BLaER1 treated with 17β-estradiol and CSF1 and Interleukin-3, amounts not matched to agents 10 nM and 100 nM (cell line): Measurements from ENCODE around the gene PLSCR3.

Experiments used
- H3K27ac ChIP-seq, 11 experiments: shearing (Covaris generic); formaldehyde crosslinking; 2 replicates each; pipeline ENCODE4 v1.8.1; 2022
- H3K27me3 ChIP-seq, 11 experiments: shearing (Covaris generic); formaldehyde crosslinking; 2 replicates each; pipeline ENCODE4 v1.8.1; 2022
- H3K36me3 ChIP-seq, 11 experiments: shearing (Covaris generic); formaldehyde crosslinking; 2 replicates each; pipeline ENCODE4 v1.8.1; 2022
- H3K4me1 ChIP-seq, 10 experiments: shearing (Covaris generic); formaldehyde crosslinking; 2 replicates each; pipeline ENCODE4 v1.8.1; 2022
- H3K4me2 ChIP-seq, 11 experiments: shearing (Covaris generic); formaldehyde crosslinking; 2 replicates each; pipeline ENCODE4 v1.8.1; 2022
- H3K4me3 ChIP-seq, 10 experiments: shearing (Covaris generic); formaldehyde crosslinking; 2 replicates each; pipeline ENCODE4 v1.8.1; 2022
- H3K9ac ChIP-seq, 11 experiments: shearing (Covaris generic); formaldehyde crosslinking; 2 replicates each; pipeline ENCODE4 v1.8.1; 2022
- H3K9me3 ChIP-seq, 11 experiments: shearing (Covaris generic); formaldehyde crosslinking; replicated peaks in 1 of 11; 2 replicates each; pipeline ENCODE4 v1.8.1; 2022
- H4K20me1 ChIP-seq, 11 experiments: shearing (Covaris generic); formaldehyde crosslinking; 2 replicates each; pipeline ENCODE4 v1.8.1; 2022
- Cebpa-rat ChIP-seq, 11 experiments: shearing (Covaris generic); IDR thresholded peaks; 2 replicates each; pipeline ENCODE4 v1.8.1; 2022

PLSCR3 gene

DNA sequence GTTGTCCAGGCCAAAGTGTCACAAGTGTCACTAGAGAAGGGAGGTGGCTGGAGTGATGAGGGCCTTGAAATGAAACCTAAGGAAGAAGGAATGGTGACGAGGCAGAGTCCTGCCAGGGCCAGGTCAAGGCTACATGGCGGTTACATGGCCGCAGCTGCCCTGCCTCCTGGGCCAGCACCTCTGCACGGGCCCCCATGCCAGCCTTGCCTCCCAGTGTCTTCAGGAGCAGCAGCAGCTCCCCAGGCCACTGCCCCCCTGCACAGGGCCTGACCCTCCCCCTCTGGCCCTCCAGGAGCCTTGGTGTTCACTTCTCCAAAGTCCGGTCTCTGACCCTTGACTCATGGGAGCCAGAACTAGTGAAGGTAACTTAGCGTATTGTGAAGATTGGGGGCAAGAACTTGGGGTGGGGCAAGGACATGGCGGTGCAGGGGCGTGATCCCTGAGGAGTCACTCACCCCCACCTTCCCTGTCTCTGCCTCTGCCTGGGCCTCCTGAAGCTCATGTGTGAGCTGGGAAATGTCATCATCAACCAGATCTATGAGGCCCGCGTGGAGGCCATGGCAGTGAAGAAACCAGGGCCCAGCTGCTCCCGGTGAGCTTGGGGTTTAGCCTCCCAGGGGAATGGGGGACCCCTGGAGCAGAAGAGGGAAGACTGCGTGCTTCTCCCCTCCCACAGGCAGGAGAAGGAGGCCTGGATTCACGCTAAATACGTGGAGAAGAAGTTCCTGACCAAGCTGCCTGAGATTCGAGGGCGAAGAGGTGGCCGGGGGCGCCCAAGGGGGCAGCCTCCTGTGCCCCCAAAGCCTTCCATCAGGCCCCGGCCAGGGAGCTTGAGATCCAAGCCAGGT, 46.5 kb downstream of the PLSCR3 start:
- H3K4me1 ChIP-seq: peaks cover 22 to 42% (median 28%) of the 10 kb centered on the region in 10 experiments
- TF ChIP-seq Cebpa-rat (IDR thresholded peaks at IDR 0.05): no peak
- H3K9me3 ChIP-seq: no peaks in the 10 kb centered on the region
- no peak overlapping the region for H3K4me3 ChIP-seq
- peaks cover 0 to 73% (median 0%) of the 10 kb centered on the region in 11 experiments; a peak in 8 of 22 replicates for H4K20me1 ChIP-seq
- no peaks in the 10 kb centered on the region for H3K27me3 ChIP-seq
- H3K4me2 ChIP-seq: no peak overlapping the region
- H3K36me3 ChIP-seq: peaks cover 0 to 51% (median 36%) of the 10 kb centered on the region in 11 experiments; a peak in 16 of 22 replicates
- H3K9ac ChIP-seq: peak overlapping the region in 5 of 11 experiments; percentile 8 to 24 (median 15); a peak in 6 of 22 replicates
- H3K27ac ChIP-seq: no peak overlapping the region

DNA sequence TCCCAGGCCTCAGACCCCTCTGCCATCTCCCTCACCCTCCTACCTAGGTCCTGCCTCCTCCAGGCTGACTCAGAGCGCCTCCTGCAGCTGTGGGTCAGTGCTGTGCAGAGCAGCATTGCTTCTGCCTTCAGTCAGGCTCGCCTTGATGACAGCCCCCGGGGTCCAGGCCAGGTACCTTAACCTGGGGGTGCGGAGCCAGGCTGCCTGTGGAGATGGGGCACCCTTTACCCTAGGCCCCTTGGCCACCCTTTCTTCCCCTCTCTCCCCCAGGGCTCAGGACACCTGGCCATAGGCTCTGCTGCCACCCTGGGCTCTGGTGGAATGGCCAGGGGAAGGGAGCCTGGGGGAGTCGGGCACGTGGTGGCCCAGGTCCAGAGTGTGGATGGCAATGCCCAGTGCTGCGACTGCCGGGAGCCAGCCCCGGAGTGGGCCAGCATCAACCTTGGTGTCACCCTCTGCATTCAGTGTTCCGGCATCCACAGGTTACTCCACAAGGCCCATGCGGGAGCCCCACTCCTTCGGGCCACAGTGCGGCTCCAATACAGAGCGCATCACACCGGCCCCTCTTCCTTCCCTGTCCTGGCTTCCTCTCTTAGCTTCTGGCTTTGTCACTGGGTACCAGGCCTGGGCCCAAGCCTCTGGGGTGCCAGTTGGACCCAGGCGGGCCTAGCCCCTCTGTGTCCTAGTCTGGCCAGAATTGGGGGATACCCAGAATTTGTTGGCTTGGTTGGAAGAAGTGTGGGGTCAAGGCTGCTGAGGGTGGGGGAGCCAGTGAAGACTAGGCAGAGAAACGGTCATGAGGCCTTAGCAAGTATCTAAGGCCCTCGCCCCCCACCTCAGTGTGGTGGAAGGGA, 47.3 kb downstream of the PLSCR3 start:
- H3K9me3 ChIP-seq: no peaks in the 10 kb centered on the region
- no peaks in the 10 kb centered on the region for H3K27me3 ChIP-seq
- H3K9ac ChIP-seq: peak overlapping the region in 3 of 11 experiments; percentile 8 to 18 (median 15); a peak in 2 of 22 replicates
- TF ChIP-seq Cebpa-rat (IDR thresholded peaks at IDR 0.05): no peak
- H3K4me3 ChIP-seq: no peak overlapping the region
- no peak overlapping the region for H3K27ac ChIP-seq
- H3K4me2 ChIP-seq: no peak overlapping the region
- peaks cover 5 to 60% (median 41%) of the 10 kb centered on the region in 11 experiments; a peak in 18 of 22 replicates for H3K36me3 ChIP-seq
- H3K4me1 ChIP-seq: peaks cover 14 to 35% (median 20%) of the 10 kb centered on the region in 10 experiments
- H4K20me1 ChIP-seq: peaks cover 0 to 73% (median 0%) of the 10 kb centered on the region in 11 experiments; a peak in 8 of 22 replicates

DNA sequence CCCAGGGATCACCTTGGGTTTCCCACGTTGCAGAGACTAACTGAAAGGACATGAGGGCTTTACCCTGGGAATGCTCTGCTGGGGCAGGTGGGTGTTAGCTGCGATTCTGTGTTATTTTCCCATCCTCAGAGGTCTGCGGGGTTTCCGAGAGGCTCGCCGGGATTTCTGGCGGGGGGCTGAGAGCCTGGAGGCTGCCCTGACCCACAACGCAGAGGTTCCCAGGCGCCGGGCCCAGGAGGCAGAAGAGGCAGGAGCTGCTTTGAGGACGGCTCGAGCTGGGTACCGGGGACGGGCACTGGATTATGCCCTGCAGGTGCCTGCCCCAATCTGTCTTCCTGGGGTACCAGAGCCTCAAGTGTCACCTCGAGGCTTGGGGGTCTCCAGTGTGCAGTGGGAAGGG, 51.1 kb downstream of the PLSCR3 start:
- Histone ChIP-seq H3K36me3 (peaks cover 9 to 88% (median 49%) of the 10 kb centered on the region in 11 experiments; a peak in 19 of 22 replicates), H3K27ac (no peak overlapping the region), H3K4me2 (no peak overlapping the region; a peak in 1 of 22 replicates), H3K9ac (peak overlapping the region in 6 of 11 experiments; percentile 13 to 51 (median 31); a peak in 6 of 22 replicates), H4K20me1 (peaks cover 0 to 87% (median 0%) of the 10 kb centered on the region in 11 experiments; a peak in 8 of 22 replicates), H3K4me3 (no peak overlapping the region), H3K9me3 (no peaks in the 10 kb centered on the region), H3K27me3 (no peaks in the 10 kb centered on the region), H3K4me1 (peaks cover 12 to 33% (median 22%) of the 10 kb centered on the region in 10 experiments)
- no peak for TF ChIP-seq Cebpa-rat (IDR thresholded peaks at IDR 0.05)

DNA sequence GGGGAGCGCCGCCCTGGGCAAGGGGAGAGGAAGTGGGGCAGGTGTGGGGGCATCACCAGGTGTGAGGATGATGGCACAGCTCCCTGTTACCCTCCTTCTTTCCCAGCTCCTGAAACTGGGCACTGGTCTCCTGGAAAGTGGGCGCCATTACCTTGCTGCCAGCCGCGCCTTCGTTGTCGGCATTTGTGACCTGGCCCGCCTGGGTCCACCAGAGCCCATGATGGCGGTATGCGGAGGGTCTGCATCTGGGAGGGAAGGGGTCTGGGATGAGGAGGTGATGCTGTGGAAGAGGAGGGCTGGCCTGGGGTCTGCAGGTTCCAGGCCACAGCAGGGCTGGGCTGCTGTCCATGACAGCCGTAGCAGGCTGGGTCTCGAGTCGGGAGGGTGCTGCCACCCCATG, 52.5 kb downstream of the PLSCR3 start:
- H3K4me2 ChIP-seq: no peak overlapping the region
- TF ChIP-seq Cebpa-rat (IDR thresholded peaks at IDR 0.05): no peak
- H3K9me3 ChIP-seq: no peaks in the 10 kb centered on the region
- peaks cover 26 to 47% (median 35%) of the 10 kb centered on the region in 10 experiments for H3K4me1 ChIP-seq
- peaks cover 5 to 77% (median 37%) of the 10 kb centered on the region in 11 experiments; a peak in 19 of 22 replicates for H3K36me3 ChIP-seq
- H3K27ac ChIP-seq: no peak overlapping the region
- H3K9ac ChIP-seq: no peak overlapping the region
- H3K4me3 ChIP-seq: no peak overlapping the region
- H4K20me1 ChIP-seq: peaks cover 0 to 80% (median 0%) of the 10 kb centered on the region in 11 experiments; a peak in 8 of 22 replicates
- no peaks in the 10 kb centered on the region for H3K27me3 ChIP-seq

DNA sequence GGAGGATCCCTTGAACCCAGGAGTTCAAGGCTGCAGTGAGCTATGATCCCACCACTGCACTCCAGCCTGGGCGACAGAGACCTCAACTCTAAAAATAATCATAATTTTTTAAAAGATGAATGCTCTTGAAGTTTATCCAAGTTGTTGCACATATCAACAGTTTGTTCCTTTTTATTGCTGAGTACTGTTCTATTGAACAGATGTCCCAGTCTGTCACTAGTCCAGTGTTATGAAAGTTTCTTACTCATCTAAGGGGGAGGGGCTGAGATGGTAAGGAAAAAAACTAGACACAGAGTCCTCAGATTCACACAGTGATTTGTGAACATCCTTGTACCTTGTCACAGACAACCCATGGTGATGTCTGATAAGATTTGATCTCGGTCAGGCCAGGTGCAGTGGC, 54.1 kb downstream of the PLSCR3 start:
- peak overlapping the region in 1 of 11 experiments; percentile 29; a peak in 1 of 22 replicates for H3K9ac ChIP-seq
- H3K4me2 ChIP-seq: peak overlapping the region in 8 of 11 experiments; percentile 1 to 40 (median 15); a peak in 6 of 22 replicates
- peaks cover 0 to 67% (median 30%) of the 10 kb centered on the region in 11 experiments; a peak in 18 of 22 replicates for H3K36me3 ChIP-seq
- peak overlapping the region in 1 of 11 experiments; percentile 27; a peak in 3 of 22 replicates for H3K27ac ChIP-seq
- H3K27me3 ChIP-seq: no peaks in the 10 kb centered on the region
- H3K4me3 ChIP-seq: no peak overlapping the region
- peaks cover 42 to 63% (median 51%) of the 10 kb centered on the region in 10 experiments for H3K4me1 ChIP-seq
- TF ChIP-seq Cebpa-rat (IDR thresholded peaks at IDR 0.05): no peak
- no peaks in the 10 kb centered on the region for H3K9me3 ChIP-seq
- H4K20me1 ChIP-seq: peaks cover 0 to 63% (median 0%) of the 10 kb centered on the region in 11 experiments; a peak in 6 of 22 replicates
